ENCODE results near the gene ZER1.

- TF ChIP-seq CTCF (IDR thresholded peaks at IDR 0.05) (no peak), POLR2AphosphoS5 (IDR thresholded peaks at IDR 0.05) (no peak)
Observed at GRCh38 chr9:128727640-128728248, 44.0 kb downstream of the ZER1 start.

Data from breast epithelium (tissue), 3 donors.